Astrocyte (in vitro differentiated cells and primary cell): ENCODE measurements around the gene CMTM5.

Experiments used
- CTCF ChIP-seq: IDR thresholded peaks from 2 replicates; pipeline ENCODE4 v1.5.1; 2011; ENCODE audit warnings: low read depth, mild to moderate bottlenecking, inconsistent platforms, low read length, moderate library complexity; ENCODE audit not compliant: insufficient read depth
- EZH2 ChIP-seq: IDR thresholded peaks from 2 replicates; pipeline ENCODE4 v1.6.1; 2012; ENCODE audit warnings: mild to moderate bottlenecking, low read length, inconsistent platforms; ENCODE audit not compliant: insufficient read depth

GRCh38 chr14:23411563-23412525 is 35.0 kb downstream of the CMTM5 start:
- TF ChIP-seq CTCF, result no peak
- no peak for TF ChIP-seq EZH2
